Measurements from ENCODE around the gene N4BP2L1. TPM values are rescaled to one million over a fixed set of nuclear protein-coding genes. Genes with fewer than 3 reads are reported as not detected.
"Not testable (repeated sequence)": the region's sequence is repeated elsewhere in the genome, so short reads cannot be mapped to it uniquely, and the experiment has no call there.

N4BP2L1 gene
- polyA plus RNA-seq, 1 donor from 2014 or later, result 43.1 TPM

DNA sequence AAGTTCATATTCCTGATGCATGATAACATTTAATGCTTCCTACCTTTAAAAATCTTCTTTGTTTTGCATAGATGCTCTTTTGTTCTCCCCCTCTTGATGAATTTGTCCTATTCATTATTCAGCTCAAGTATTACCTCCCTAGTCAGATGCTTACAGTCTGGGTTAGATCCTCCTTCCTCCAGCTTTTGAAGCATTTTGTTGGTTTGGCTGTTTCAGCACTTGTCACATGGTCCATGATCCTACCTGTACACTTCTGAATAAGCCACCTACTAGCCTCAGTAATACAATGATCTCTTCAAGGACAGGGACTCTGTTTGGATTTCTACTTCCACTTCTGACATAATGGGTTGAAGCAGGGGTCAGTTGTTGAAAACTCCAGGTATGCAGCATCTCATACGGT, 37.4 kb downstream of the N4BP2L1 start:
- Mint-ChIP-seq H3K4me3 (no peak overlapping the region), H3K27ac (no peak overlapping the region), H3K4me1 (peaks cover 4 to 9% (median 7%) of the 10 kb centered on the region in 3 donors), H3K27me3 (no peaks in the 10 kb centered on the region), H3K9me3 (no peaks in the 10 kb centered on the region), H3K36me3 (no peaks in the 10 kb centered on the region)

DNA sequence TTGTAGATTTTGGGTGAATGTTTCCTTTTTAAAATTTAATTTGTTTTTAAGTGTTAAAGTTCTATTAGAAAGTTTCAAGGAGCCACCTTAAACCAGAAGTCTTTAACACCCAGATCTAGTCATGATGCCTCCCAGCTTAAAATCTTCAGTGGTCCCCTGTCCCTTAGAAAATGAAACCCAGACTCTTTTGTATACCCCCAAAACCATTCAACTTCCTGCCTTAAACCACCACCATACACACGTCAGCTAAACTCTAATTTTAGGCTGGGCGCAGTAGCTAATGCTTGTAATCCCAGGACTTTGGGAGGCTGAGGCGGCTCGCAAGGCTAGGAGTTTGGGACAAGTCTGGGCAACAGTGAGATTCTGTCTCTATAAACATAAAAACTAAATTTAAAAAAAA, 37.9 kb downstream of the N4BP2L1 start:
- Mint-ChIP-seq H3K9me3 (no peaks in the 10 kb centered on the region), H3K4me3 (peak overlapping the region in 1 of 4 donors; percentile 61), H3K4me1 (peaks cover 4 to 9% (median 7%) of the 10 kb centered on the region in 3 donors), H3K27me3 (no peaks in the 10 kb centered on the region), H3K27ac (no peak overlapping the region), H3K36me3 (no peaks in the 10 kb centered on the region)

DNA sequence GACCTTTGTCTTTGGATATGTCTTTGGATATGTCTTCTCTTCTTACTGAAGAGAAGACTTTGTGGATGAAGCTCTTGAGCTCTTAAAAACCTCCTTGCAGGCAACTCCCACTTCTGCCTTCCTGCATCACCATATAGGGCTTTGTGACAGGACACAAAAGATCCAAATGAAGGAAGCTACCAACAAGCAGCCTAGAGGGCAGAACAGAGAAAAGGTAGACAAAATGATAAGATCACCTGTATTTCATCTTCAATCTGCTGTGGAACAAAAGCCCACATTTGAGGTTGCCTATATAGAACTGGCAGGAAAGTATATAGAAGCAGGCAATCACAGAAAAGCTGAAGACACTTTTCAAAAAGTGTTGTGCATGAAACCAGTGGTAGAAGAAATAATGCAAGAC, 42.5 kb downstream of the N4BP2L1 start:
- no peak overlapping the region for H3K27ac Mint-ChIP-seq
- no peaks in the 10 kb centered on the region for H3K9me3 Mint-ChIP-seq
- H3K4me1 Mint-ChIP-seq, result peaks cover 1 to 4% (median 3%) of the 10 kb centered on the region in 3 donors
- H3K4me3 Mint-ChIP-seq, result no peak overlapping the region
- peaks cover 2% of the 10 kb centered on the region for H3K36me3 Mint-ChIP-seq
- no peaks in the 10 kb centered on the region for H3K27me3 Mint-ChIP-seq

DNA sequence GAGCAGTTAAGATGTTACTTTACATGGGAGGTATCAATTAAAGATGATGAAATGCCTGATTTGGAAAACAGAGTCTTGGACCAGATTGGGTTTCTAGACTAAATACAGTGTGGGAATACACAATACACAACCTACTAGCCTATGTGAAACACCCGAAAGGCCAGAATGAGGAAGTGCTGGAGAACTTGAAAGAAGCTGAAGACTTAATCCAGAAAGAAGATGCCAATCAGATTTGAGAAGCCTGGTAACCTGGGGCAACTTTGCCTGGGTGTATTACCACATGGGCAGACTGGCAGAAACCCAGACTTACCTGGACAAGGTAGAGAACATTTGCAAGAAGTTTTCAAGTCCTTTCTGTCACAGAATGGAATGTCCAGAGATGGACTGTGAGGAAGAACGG, 43.2 kb downstream of the N4BP2L1 start:
- Mint-ChIP-seq H3K4me3 (no peak overlapping the region), H3K4me1 (no peaks in the 10 kb centered on the region), H3K9me3 (no peaks in the 10 kb centered on the region), H3K27ac (no peak overlapping the region), H3K27me3 (no peaks in the 10 kb centered on the region), H3K36me3 (peaks cover 4% of the 10 kb centered on the region)

DNA sequence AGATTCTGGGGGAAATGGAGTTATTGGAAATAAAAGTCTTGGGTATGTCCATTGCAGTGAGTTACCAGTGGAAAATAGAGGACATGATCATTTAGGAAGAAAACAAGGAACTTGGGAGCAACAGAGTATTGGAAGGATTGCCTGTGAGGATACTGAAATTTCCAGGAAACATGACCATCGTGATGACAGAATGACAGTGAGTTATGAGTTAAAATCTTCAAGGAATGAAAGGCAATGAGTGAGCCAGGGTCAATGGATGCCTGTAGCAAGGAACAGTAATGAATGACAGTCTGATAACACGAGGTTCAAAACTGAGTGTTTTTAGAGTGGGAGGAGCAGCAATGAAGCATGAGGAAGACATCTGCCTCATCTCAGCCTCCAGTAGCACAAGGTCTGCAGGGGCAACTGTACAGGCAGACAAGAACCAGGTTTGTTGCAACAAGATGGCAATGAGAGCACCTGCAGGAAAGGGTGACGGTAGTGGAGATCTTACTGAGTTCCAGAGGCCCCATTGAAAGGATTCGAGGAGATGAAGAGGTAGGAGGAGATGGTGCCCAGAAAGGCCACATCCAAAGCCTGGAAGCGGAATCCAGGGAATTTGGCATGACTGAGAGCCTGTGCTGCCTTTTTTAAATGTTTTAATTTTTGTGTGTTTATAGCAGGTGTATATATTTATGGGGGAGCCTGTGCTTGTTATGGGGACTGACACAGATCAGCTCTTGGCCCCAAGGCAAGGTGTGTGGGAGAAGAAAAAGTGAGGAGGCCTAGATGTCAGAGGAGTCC, 43.9 kb downstream of the N4BP2L1 start:
- Mint-ChIP-seq H3K4me1 (no peaks in the 10 kb centered on the region), H3K36me3 (peaks cover 6% of the 10 kb centered on the region), H3K27me3 (no peaks in the 10 kb centered on the region), H3K9me3 (no peaks in the 10 kb centered on the region), H3K4me3 (no peak overlapping the region), H3K27ac (no peak overlapping the region)

DNA sequence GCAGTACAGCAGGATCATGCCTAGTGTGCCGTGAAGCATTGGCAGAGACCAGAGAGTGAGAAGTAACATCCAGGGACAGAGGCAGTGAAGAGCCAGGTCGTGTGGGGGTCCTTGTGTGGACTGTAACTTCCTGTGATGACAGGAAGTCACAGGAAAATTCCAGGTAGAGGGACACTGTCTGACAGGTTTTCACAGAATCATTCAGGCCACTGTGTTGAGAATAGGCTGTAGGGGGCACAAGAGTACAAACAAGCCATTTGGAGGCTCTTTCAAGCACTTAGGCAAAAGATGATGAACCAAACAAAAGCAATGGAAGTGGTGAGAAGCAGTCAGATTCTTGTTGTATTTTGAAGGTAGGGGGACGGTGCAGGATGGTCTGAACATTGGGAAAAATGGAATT, 46.4 kb downstream of the N4BP2L1 start:
- H3K27me3 Mint-ChIP-seq, result no peaks in the 10 kb centered on the region
- no peaks in the 10 kb centered on the region for H3K9me3 Mint-ChIP-seq
- H3K4me3 Mint-ChIP-seq, result no peak overlapping the region
- peaks cover 6% of the 10 kb centered on the region for H3K36me3 Mint-ChIP-seq
- H3K4me1 Mint-ChIP-seq, result no peaks in the 10 kb centered on the region
- no peak overlapping the region for H3K27ac Mint-ChIP-seq

DNA sequence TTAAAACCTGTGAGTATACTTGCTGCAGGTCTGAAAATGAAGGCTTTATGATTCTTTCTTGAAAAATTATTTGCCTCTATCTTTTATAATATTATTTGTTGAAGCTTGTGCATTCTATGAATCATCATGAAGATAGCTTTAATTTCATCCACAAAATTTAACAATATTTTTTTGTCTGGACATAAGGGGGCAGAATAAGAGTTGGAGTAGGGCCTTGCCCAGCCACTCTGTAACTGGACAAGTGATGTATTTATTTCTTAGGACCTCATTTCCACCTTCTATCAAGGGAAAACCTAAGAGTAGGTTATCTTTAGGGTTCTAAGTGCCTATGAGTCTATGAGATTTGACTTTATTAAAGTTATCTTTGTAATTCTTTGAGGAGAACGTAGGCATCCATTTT, 49.9 kb downstream of the N4BP2L1 start:
- H3K4me3 Mint-ChIP-seq, result no peak overlapping the region
- H3K4me1 Mint-ChIP-seq, result no peaks in the 10 kb centered on the region
- H3K27me3 Mint-ChIP-seq, result no peaks in the 10 kb centered on the region
- no peak overlapping the region for H3K27ac Mint-ChIP-seq
- peaks cover 0 to 10% (median 0%) of the 10 kb centered on the region in 3 donors for H3K9me3 Mint-ChIP-seq
- peaks cover 9% of the 10 kb centered on the region for H3K36me3 Mint-ChIP-seq

DNA sequence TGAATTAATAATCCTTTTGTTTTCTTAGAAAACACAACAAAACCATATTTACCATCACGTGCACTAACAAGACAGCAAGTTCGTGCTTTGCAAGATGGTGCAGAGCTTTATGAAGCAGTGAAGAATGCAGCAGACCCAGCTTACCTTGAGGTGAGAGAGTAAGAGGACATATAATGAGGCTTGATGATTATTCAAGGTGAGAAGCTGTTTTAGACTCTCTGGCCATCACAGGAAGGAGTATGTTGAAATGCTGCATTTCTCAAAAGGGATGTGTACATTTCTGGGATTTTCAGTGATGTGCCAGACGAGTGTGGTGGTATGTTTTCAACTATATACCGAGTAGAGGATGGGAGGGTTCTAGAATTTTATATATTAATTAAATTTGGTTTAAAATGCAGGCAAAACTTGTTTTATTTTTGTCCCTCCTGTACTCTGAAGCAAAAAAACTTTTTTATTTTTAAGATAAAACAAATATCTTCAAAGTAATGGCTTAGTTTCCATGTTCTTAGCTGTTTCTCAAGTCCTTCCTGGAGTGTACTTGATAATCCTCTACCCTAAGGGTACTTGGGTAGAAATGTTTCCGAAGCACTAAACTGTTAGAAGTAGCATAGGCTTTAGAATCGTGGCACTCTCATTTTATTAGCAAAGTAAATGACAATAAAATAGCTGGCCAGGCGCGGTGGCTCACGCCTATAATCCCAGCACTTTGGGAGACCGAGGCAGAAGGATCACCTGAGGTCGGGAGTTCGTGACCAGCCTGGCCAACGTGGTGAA, 51.1 kb downstream of the N4BP2L1 start:
- Mint-ChIP-seq H3K9me3 (peaks cover 0 to 15% (median 0%) of the 10 kb centered on the region in 3 donors), H3K27ac (no peak overlapping the region), H3K36me3 (peaks cover 16% of the 10 kb centered on the region), H3K4me3 (no peak overlapping the region), H3K27me3 (no peaks in the 10 kb centered on the region), H3K4me1 (no peaks in the 10 kb centered on the region)

DNA sequence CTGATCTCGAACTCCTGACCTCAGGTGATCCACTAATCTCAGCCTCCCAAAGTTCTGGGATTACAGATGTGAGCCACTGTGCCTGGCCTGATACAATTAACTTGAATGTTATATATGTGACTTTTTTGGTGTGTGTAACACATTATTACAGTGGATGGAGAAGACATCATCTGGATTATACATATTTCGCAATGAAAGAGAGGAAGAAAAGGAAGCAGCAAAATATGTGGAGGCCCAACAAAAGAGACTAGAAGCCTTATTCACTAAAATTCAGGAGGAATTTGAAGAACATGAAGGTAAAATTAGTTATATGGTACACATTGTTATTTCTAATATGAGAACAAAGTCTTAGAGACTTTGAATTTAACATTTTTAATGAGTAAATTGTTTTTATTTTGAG, 57.1 kb downstream of the N4BP2L1 start:
- Mint-ChIP-seq H3K4me1 (peaks cover 0 to 2% (median 0%) of the 10 kb centered on the region in 3 donors), H3K36me3 (peaks cover 14% of the 10 kb centered on the region), H3K9me3 (peaks cover 0 to 15% (median 0%) of the 10 kb centered on the region in 3 donors), H3K27me3 (no peaks in the 10 kb centered on the region), H3K4me3 (no peak overlapping the region), H3K27ac (no peak overlapping the region)

DNA sequence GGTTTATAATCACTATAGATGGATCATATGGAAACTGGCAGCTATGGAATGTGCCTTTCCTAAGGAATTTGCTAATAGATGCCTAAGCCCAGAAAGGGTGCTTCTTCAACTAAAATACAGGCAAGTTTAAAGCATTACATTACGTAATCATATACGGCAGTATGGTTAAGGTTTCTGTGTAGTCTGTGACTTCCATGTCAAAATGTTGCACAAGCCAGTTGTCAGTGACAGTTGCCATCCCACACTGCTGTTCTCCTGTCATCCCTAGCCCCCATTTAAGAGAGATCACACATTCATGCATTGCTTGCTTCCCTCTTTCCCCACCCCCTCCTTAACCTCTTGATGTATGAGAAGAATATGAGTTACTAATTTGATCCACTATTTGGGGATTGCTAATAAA, 65.4 kb downstream of the N4BP2L1 start:
- peaks cover 0 to 3% (median 0%) of the 10 kb centered on the region in 3 donors for H3K9me3 Mint-ChIP-seq
- H3K27ac Mint-ChIP-seq, result no peak overlapping the region
- no peaks in the 10 kb centered on the region for H3K4me1 Mint-ChIP-seq
- no peak overlapping the region for H3K4me3 Mint-ChIP-seq
- peaks cover 6% of the 10 kb centered on the region for H3K36me3 Mint-ChIP-seq
- no peaks in the 10 kb centered on the region for H3K27me3 Mint-ChIP-seq

DNA sequence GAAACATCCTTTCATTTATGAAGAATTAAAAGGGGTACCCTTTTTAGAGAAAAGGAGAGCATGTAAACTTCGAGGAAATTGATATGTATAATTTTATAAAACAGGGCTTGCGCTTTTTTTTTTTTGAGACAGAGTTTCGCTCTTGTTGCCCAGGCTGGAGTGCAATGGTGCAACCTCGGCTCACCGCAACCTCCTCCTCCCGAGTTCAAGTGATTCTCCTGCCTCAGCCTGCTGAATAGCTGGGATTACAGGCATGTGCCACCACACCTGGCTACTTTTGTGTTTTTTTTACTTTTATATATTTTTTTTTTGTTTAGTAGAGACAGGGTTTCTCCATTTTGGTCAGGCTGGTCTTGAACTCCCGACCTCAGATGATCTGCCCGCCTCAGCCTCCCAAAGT, 72.0 kb downstream of the N4BP2L1 start:
- H3K27me3 Mint-ChIP-seq, H3K4me1 Mint-ChIP-seq, H3K36me3 Mint-ChIP-seq, H3K4me3 Mint-ChIP-seq, H3K27ac Mint-ChIP-seq, H3K9me3 Mint-ChIP-seq: not testable (repeated sequence)

DNA sequence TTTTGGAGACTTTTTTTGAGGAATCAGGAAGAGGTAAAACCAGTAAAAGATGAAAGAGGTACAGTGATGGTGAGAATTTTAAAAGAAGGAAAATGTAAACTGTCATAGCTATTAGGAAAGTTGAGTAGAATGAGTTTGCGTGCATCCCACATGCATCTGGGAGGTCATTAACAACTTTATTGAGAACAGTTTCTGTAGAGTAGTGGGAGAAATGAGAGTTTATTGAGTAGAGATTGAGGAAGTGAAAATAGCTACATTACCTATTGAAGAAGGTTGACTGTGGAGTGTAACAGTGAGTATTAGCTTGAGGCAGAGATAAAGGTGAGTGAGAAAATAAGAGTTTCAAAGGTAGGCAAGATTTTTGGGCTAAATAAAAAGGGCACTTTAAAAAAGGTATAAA, 73.9 kb downstream of the N4BP2L1 start:
- no peaks in the 10 kb centered on the region for H3K4me1 Mint-ChIP-seq
- H3K27ac Mint-ChIP-seq, result no peak overlapping the region
- H3K9me3 Mint-ChIP-seq, result peaks cover 0 to 1% (median 0%) of the 10 kb centered on the region in 3 donors
- H3K36me3 Mint-ChIP-seq, result peaks cover 7% of the 10 kb centered on the region
- no peak overlapping the region for H3K4me3 Mint-ChIP-seq
- H3K27me3 Mint-ChIP-seq, result no peaks in the 10 kb centered on the region

DNA sequence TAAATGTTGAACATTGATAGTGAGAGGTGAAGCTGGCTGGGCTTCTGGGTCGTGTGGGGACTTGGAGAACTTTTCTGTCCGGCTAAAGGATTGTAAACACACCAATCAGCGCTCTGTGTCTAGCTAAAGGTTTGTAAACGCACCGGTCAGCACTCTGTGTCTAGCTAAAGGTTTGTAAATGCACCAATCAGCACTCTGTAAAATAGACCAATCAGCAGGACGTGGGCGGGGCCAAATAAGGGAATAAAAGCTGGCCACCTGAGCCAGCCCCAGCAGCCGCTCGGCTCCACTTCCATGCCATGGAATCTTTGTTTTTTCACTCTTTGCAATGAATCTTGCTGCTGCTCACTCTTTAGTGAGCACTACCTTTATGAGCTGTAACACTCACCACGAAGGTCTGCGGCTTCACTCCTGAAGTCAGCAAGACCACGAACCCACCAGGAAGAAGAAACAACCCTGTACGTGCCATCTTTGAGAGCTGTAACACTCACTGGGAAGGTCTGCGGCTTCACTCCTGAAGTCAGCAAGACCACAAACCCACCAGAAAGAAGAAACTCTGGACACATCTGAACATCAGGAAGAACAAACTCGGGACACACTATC, 77.0 kb downstream of the N4BP2L1 start:
- H3K9me3 Mint-ChIP-seq, H3K27me3 Mint-ChIP-seq, H3K4me1 Mint-ChIP-seq, H3K27ac Mint-ChIP-seq, H3K4me3 Mint-ChIP-seq, H3K36me3 Mint-ChIP-seq: not testable (repeated sequence)
